Putamen (tissue), 1 donor: ENCODE results near the gene KCND3.

Experiments used
- DNase-seq: peaks from one replicate; pipeline ENCODE4 v3.0.0-alpha.2; 2016; ENCODE audit warnings: low spot score

Gene KCND3

DNA sequence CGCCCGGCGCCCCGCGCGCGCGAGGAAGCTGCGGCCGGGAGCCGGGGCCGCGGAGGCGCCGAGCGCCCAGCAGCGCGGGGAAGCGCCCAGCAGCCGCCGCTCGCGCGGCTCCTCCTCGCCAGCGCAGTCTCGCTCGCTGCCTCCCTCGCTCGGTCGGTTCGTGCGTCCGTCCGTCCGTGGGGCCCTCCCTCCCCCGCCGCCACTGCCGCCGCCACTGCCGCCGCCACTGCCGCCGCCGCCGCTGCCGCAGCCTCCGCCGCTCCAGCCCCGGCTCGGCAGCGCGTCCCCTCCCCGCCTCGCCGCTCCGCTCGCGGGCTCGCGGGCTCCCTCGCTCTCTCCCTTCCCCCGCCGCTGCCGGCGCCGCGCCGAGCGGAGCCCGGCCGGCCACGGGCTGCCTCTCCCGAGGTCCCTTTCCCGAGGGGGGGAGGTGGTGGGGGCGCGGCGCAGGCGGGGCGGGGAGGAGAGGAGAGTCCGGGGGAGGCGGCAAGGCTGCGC lies at the start of gene KCND3:
Gene KCND3 (minus strand): TSS at position 138 of the 495 bp plus-strand sequence.
- DNase-seq: no peak

GRCh38 chr1:112034277-112034676 lies 44.8 kb upstream of the KCND3 start:
- DNase-seq: no peak

DNA sequence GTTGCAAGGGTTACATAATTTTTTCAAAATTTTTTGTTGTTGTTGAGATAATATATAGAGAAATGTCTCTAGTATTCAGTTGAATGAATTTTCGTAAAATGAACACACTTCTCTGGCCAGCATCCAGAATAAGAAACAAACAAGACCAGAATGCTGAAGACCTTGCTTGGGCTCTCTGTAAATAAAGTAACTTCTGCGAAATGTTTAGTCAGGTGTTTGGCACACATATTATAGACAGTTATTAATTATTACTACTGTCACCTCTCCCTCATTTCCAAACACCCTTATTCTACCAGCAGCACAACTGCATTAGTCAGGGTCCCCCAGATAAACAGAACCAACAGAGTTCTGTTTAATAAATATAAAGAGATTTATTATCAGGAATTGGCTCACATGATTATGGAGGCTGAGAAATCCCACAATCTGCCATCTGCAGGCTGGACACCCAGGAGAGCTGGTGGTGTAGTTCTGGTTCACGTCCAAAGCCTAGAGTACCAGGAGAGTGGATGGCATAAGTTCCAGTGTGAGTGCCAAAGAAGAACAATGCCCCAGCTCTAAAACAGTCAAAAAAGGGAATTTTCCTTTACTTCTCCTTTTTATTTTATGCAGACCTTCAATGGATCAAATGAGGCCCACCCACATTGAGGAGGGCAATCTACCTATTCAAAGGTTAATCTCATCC lies 44.1 kb upstream of the KCND3 start:
- DNase-seq: no peak

- DNase-seq: no peak
These were observed 40.7 kb upstream of the KCND3 start for GRCh38 chr1:112030157-112030556.

DNA sequence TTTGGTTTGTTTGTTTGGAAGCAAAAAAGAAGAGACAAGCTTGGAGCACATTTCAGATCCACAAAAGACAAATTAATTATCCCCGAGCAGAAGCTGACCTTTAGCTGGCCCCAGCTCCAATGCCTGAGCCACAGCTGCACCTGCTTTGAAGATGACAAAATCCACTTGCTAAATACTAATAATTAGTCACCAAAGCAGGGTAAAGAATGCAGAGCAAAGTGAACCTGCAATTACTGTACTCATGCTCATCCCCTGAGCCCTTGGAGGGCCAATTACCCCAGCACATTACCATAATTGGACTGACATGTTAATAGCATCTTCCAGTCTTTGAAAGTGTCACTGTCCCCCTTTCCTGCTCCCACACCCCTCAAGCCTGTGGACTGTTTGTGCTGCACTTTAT lies 38.2 kb upstream of the KCND3 start:
- no peak for DNase-seq

DNA sequence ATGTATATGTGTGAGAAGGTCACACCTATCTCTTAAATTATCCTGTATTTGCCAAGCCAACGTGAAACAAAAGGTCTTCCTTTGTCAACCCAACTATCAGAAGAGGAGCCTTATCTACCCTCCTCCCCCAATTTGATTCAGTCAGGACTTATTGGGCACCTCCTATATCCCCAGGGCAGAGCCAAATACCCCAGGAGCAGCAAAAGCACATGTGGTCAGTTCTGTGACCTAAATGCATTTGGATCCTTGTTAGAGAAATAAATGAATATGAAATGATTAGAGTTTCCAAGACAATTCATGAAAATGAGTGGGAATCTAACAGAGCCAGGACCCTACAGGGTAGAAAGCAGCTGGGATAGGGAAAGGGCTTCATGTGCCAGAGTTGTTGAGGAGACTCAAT lies 37.0 kb upstream of the KCND3 start:
- no peak for DNase-seq

DNA sequence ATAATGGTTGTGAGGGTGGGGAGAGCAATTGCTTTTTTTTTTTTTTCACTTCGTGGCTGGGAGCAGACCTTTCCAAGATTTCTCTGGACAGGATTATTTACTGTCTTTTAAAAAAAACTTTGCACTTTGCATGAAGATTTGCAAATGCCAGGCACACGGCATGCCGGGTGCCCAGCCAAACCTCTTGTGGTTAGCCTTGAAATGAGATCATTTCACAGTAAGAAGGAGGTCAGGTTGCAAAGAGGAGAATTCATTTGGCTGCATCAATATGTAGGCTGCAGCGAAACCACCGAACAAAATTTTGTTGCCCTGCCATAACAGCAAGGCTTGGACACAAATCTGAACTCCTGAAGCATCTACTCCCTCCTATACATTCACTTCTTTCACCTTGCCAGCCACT lies 36.5 kb upstream of the KCND3 start:
- DNase-seq: no peak

DNA sequence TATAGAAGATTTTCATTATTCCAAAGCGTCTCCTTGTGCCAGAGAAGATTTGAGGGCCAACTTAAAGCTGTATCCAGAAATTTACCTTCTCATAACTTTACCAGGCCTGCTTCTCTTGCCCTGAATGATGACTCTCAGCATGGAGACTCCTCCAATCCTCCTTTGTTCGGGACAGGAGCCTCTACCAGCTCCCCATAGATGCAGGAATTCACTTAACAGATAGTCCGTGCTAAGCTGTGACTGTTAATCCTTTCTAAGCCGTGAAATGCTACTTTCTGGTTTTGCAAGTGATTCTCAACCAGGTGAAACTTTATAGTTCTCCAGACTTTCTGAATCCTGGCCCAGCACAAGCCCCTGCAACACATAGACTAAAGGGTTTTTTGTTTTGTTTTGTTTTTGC lies 31.8 kb upstream of the KCND3 start:
- no peak for DNase-seq

DNA sequence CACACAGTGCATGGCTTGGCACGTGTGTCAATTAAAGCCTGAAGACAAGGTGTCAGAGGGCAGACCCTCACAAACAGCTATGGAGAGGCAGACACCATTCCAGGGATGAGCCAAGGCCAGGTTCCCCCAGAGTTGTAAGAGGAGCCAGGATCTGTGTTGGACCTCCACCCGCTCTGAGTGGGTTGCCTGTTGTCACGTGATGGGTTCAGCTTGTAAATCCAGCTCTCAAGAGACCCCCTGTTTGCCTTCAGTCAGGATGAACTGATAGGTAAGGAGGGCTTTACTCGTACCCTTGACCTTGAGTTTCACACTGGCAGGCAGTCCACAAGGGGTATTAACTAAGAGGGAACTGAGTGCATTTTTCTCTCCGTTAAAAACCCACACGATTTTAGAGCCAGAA lies 27.7 kb upstream of the KCND3 start:
- DNase-seq: no peak

DNA sequence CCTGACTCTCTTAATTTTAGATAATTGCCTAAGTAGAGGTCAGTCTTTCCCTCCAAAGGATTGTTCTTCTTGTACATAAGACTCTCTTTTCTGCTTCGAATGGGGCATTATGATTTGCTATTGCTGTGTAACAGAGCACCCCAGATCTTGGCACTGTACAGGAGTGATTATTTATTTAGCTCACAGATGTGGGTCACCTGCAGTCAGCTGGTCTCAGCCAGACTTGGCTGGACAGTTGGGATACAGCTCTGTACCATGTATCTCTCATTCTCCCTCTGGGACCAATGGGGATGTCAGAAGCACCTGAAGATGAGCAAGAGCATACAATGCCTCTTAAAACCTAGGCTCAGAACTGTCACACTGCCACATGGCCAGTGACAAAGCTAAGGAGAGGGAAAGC lies 23.4 kb upstream of the KCND3 start:
- DNase-seq: no peak

- no peak for DNase-seq
These were observed 21.7 kb upstream of the KCND3 start for GRCh38 chr1:112011202-112011601.

DNA sequence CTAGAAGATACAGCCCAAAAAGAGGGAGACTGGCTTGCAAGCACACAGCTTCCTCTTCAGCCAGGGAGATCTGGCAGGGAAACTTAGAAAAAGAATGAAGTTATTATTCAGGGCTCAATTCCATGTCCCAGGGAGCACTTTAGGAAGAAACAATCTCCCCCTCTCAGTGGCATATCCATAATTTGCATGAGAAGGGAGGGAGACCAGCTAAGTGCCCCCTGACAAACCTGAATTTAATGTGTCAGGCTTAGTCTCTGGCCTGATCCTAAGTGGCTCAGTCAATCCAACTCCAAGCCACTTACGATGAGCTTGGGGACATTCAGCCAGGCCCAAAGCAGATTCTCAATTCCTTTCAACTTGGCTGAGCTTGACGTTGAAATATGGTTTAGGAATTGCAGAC lies 17.7 kb upstream of the KCND3 start:
- no peak for DNase-seq

- DNase-seq: no peak
These were observed 17.1 kb upstream of the KCND3 start for GRCh38 chr1:112006416-112007025.

- no peak for DNase-seq
These were observed 14.6 kb upstream of the KCND3 start for GRCh38 chr1:112004076-112004475.

GRCh38 chr1:112002514-112002913 lies 13.0 kb upstream of the KCND3 start:
- DNase-seq: no peak

GRCh38 chr1:112001436-112001835 lies 12.0 kb upstream of the KCND3 start:
- no peak for DNase-seq

DNA sequence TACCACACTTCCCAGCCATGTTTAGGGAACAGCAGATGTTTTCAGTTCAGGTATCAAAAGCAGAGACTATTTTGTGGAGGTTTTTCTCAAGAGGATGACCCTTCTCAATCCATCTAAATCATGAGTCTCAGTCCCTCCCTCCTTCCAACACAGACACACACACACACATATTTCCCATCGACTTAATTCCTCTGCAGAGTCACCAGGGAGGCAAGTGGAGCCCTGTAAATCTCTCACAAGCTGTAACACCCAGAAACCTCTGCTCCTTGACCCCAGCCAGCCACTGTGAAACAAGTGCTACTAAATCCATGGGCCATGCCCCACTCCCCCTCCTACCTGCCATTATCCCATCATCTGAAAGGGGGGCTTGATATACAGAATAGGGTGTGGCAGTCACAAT lies 10.6 kb upstream of the KCND3 start:
- no peak for DNase-seq

- DNase-seq: no peak
These were observed 8.9 kb upstream of the KCND3 start for GRCh38 chr1:111998332-111998731.

DNA sequence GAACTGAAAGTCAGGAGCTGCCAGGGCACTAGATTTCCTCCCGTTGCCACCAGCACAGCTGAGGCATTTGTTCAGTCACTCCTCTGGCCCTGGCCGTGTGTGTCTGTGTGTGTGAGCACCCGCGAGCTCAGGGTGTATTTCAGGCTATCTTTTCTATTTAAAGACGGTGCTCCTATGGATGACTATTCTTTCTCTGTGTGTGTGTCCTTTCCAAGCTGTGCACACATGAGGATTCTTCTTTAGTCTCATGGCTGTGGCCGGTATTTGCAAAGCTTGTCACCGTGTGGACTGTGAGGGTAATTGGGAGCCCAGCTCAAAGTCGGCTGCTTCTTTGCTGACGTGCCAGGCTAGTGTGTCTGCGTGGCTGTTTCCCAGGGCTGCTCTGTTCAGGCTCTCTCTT lies 3.0 kb upstream of the KCND3 start:
- DNase-seq: no peak

DNA sequence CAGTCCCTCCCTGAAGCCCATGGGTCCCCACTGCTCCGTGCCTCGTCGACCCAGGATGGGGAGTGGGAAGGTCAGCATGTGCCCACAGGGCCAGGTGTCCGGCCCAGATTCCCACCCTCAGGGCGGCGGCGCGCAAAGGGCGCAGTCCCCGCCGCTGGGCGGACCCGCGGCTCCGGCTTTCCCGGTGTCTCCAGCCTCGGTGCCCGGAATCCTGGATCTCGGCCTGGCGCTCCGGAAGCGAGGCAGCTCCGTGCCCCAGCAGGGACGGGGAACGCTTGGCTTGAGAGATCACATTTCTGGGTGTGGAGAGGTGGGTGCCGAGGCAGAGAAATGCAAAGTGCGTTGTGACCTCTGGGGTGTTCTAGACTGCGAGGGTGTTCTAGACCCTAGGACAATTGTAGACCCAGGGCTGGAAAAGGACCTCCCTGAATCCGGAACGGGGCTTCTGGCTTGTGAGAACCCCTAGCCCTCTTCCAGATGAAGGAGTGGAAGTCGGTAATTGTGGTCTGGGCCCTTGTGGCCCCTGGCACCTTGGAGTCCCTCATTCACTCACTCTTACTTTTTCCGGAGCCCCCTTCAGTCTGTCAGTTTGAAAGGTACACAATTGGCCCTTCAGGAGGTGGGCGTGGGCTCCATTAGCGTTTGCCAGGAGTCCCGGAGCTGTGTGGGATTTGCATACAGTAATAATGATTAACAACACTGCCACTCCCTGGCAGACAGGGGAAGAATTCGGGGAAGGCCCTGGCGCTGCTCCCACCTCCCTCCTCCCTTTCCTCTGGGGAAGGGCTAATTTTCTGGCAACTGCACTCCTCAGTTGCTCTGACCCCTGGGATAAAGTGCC lies 1.6 kb upstream of the KCND3 start:
- peak; percentile 77 for DNase-seq

- DNase-seq: no peak
These were observed 784 bp upstream of the KCND3 start for GRCh38 chr1:111990026-111990877.
